NCI-H446 treated with DMSO at 0.1 percent for 48 hours (cell line): Measurements from ENCODE around the gene OMP.

Experiments used
- DNase-seq: peaks from one replicate; lab custom pipeline; 2025; lab: John Stamatoyannopoulos, UW

Gene OMP

GRCh38 chr11:77140231-77140851 lies 37.7 kb downstream of the OMP start:
- no peak for DNase-seq

GRCh38 chr11:77141034-77141433 lies 38.4 kb downstream of the OMP start:
- DNase-seq, result no peak

- DNase-seq, result no peak
These were observed 38.8 kb downstream of the OMP start for GRCh38 chr11:77141475-77141874.

GRCh38 chr11:77142091-77142975 lies 39.7 kb downstream of the OMP start:
- DNase-seq, result no peak

- no peak for DNase-seq
These were observed 40.9 kb downstream of the OMP start for GRCh38 chr11:77143405-77144020.

- peak; percentile 29 for DNase-seq
These were observed 41.7 kb downstream of the OMP start for GRCh38 chr11:77144196-77144856.

GRCh38 chr11:77144857-77145428 lies 42.3 kb downstream of the OMP start:
- no peak for DNase-seq

- peak; percentile 62 for DNase-seq
These were observed 43.8 kb downstream of the OMP start for GRCh38 chr11:77146261-77147035.

GRCh38 chr11:77147036-77147315 lies 44.3 kb downstream of the OMP start:
- no peak for DNase-seq

GRCh38 chr11:77147668-77148321 lies 45.2 kb downstream of the OMP start:
- DNase-seq, result no peak

- no peak for DNase-seq
These were observed 46.5 kb downstream of the OMP start for GRCh38 chr11:77148963-77149715.

- DNase-seq, result no peak
These were observed 47.2 kb downstream of the OMP start for GRCh38 chr11:77149716-77150392.

- no peak for DNase-seq
These were observed 48.2 kb downstream of the OMP start for GRCh38 chr11:77150836-77151235.

- no peak for DNase-seq
These were observed 49.3 kb downstream of the OMP start for GRCh38 chr11:77151804-77152509.

- no peak for DNase-seq
These were observed 50.2 kb downstream of the OMP start for GRCh38 chr11:77152846-77153245.
